Thoracic aorta (tissue), 2 donors: ENCODE measurements around the gene SCN8A. TPM values are rescaled to one million over a fixed set of nuclear protein-coding genes. Genes with fewer than 3 reads are reported as not detected.
"Not testable (repeated sequence)": the region's sequence is repeated elsewhere in the genome, so short reads cannot be mapped to it uniquely, and the experiment has no call there.

ENCODE experiments used
- ATAC-seq: fragments of 150-250 bp; one replicate; pipeline ENCODE4 v1.8.0; 2017; ENCODE audit warnings: low read depth; ENCODE audit not compliant: insufficient number of reproducible peaks, low FRiP score
- DNase-seq: peaks from one replicate; pipeline ENCODE4 v3.0.0-alpha.2; 2020; ENCODE audit warnings: low spot score
- H3K27ac ChIP-seq, 2 donors: fragments of 200-600 bp; sonication (generic); 1 replicate in 1 of 2; 2 replicates in 1 of 2; pipeline ENCODE4 v1.5.1; 2016; ENCODE audit warnings: mild to moderate bottlenecking in 2 of 2, moderate library complexity in 2 of 2
- H3K27me3 ChIP-seq: fragments of 200-600 bp; sonication (generic); replicated peaks from 2 replicates; pipeline ENCODE4 v1.6.0; 2016; ENCODE audit warnings: mild to moderate bottlenecking; ENCODE audit not compliant: insufficient read depth
- H3K36me3 ChIP-seq: fragments of 200-600 bp; sonication (generic); one replicate; pipeline ENCODE4 v1.5.1; 2016
- H3K4me1 ChIP-seq, 2 donors: fragments of 200-600 bp; sonication (generic); 1 replicate in 1 of 2; 2 replicates in 1 of 2; pipeline versions ENCODE4 v1.5.1 to v1.6.0; 2016; ENCODE audit warnings: low read depth in 2 of 2, mild to moderate bottlenecking in 1 of 2; ENCODE audit not compliant: control insufficient read depth in 1 of 2
- H3K4me3 ChIP-seq: fragments of 200-600 bp; sonication (generic); 2 replicates; pipeline ENCODE4 v1.5.1; 2016; ENCODE audit warnings: mild to moderate bottlenecking
- H3K9me3 ChIP-seq: fragments of 200-600 bp; sonication (generic); 2 replicates; pipeline ENCODE4 v1.5.1; 2016
- total RNA-seq, 2 donors: library from RNA; depleted of rRNA; stranded (reverse); fragments of >200 nt; gene quantifications; one replicate each; pipeline versions ENCODE4 v1.1.0 to v1.2.3, GENCODE V29; 2016
- TF ChIP-seq, protein P1 (sequence below): fragments of 200-600 bp; sonication (generic); IDR thresholded peaks from one replicate; pipeline ENCODE4 v1.5.1; 2019; ENCODE audit warnings: antibody characterized with exemption

SCN8A gene
- total RNA-seq, 2 donors from 2014 or later = 0.54 TPM; not detected in 1

DNA sequence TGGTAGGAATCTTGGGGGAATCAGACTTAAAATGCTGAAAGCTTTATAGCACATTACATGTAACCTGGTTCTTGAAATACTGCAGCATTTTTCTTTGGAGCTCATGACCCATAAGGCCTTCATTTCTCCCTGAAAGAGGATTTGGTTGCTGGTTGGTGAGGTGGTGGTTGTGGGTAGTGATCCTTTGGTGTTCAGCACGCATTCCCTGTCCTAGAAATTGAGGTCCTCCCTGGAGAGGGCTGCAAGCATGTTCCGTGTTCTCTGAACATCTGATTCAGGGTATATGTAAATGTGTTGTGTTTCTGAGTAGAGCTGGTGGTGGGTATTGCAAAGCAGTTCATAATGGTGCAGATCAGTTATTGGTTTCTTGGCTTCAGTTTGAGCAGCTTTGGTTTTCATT lies 2.0 kb downstream of the SCN8A start:
- no peaks in the 10 kb centered on the region for H3K27me3 ChIP-seq

DNA sequence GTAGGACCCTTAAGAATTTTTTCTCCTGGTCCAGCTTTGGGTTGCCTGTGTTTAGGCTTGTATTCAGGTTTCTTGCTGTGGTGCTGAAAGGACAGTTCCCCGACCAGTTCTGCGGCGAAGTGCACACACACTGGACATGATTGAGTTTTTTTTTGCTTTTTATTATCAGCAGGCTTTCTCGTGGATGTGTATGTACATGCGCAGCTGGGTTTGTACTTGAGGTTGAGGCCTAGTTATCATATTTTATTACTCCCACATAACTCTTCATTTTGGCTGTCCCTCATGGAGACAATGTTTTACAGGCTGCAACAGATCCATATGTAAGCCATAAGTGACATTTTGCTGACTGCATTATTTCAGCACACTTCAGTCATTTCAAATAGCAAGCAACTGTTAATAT lies 2.5 kb downstream of the SCN8A start:
- H3K4me3 ChIP-seq = no peak overlapping the region
- no peaks in the 10 kb centered on the region for H3K9me3 ChIP-seq
- DNase-seq (no peak), ATAC-seq (no peak)
- no peaks in the 10 kb centered on the region for H3K27me3 ChIP-seq
- TF ChIP-seq, protein P1, sequence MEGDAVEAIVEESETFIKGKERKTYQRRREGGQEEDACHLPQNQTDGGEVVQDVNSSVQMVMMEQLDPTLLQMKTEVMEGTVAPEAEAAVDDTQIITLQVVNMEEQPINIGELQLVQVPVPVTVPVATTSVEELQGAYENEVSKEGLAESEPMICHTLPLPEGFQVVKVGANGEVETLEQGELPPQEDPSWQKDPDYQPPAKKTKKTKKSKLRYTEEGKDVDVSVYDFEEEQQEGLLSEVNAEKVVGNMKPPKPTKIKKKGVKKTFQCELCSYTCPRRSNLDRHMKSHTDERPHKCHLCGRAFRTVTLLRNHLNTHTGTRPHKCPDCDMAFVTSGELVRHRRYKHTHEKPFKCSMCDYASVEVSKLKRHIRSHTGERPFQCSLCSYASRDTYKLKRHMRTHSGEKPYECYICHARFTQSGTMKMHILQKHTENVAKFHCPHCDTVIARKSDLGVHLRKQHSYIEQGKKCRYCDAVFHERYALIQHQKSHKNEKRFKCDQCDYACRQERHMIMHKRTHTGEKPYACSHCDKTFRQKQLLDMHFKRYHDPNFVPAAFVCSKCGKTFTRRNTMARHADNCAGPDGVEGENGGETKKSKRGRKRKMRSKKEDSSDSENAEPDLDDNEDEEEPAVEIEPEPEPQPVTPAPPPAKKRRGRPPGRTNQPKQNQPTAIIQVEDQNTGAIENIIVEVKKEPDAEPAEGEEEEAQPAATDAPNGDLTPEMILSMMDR = no peak
- no peak overlapping the region for H3K27ac ChIP-seq
- H3K36me3 ChIP-seq = no peaks in the 10 kb centered on the region
- H3K4me1 ChIP-seq = no peaks in the 10 kb centered on the region

More for the DNA sequence above, 2.0 kb downstream of the SCN8A start:
- ATAC-seq = no peak
- no peaks in the 10 kb centered on the region for H3K9me3 ChIP-seq
- H3K4me3 ChIP-seq = no peak overlapping the region
- no peaks in the 10 kb centered on the region for H3K4me1 ChIP-seq
- no peaks in the 10 kb centered on the region for H3K36me3 ChIP-seq
- H3K27ac ChIP-seq = no peak overlapping the region
- TF ChIP-seq, protein P1 = no peak
- DNase-seq = no peak

DNA sequence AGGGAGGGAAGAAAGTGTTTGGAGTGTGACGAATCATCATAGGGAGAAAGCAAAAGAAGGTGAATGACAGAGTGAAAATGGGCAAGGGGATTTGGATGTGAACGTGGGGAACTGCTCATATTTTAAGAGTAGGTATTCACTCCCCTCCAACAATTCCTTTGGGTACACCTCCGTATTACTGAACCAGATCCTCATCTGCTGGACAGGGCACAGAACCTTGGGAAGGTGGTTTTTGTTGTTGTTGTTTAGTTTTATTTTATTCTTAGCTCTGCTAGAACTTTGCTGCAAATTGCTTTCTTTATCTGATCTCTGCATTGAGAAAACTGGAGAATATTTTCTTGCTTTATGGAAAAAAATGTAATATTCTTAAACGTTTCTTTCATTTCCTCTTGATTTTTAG lies 7.1 kb downstream of the SCN8A start:
- Histone ChIP-seq H3K27me3 (no peaks in the 10 kb centered on the region), H3K4me1 (no peaks in the 10 kb centered on the region), H3K27ac (no peak overlapping the region), H3K4me3 (no peak overlapping the region), H3K9me3 (no peaks in the 10 kb centered on the region), H3K36me3 (no peaks in the 10 kb centered on the region)
- no peak for DNase-seq
- no peak for ATAC-seq
- TF ChIP-seq, protein P1 = no peak

DNA sequence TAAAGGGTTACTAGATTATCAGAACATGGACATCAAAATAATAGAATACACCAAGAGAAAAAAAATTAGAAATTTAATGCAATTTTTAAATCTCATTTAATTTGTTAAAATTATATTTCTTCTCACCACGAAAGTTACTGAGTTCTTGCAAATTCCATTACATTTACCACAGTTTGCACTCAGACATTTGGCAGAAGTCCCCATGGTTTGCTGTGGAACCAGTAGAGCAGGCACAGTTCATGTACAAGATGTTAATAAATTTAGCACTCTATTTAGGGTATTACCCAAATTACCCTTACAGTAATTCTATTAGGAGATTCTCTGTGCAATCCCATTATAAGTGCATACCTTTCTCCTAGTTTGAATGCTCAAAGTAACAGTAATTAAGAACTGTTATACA lies 9.7 kb downstream of the SCN8A start:
- TF ChIP-seq, protein P1 = no peak

DNA sequence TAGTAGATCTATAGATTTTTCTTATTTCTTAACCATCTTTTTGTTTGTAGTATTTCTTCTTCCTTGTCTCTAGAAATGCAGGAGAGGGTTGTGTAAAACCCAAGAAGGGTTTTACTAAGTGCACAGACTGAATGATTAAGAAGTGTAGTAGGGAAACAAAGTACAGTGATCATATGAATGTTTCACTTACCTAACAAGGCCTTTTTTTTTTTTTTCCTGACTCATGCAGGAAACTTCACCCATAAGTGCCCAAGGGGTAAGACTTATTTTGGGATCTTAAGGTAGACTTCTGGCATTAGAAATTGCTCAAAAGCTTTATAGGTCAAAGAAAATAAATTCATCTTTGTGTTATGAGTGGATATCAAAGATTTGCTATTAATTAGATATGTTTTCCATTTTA lies 10.2 kb downstream of the SCN8A start:
- DNase-seq (no peak), ATAC-seq (no peak)
- H3K36me3 ChIP-seq = no peaks in the 10 kb centered on the region
- H3K9me3 ChIP-seq = no peaks in the 10 kb centered on the region
- no peaks in the 10 kb centered on the region for H3K27me3 ChIP-seq
- H3K27ac ChIP-seq = no peak overlapping the region
- H3K4me3 ChIP-seq = no peak overlapping the region
- no peaks in the 10 kb centered on the region for H3K4me1 ChIP-seq
- TF ChIP-seq, protein P1 = no peak

More for the DNA sequence above, 9.7 kb downstream of the SCN8A start:
- no peak overlapping the region for H3K4me3 ChIP-seq
- H3K9me3 ChIP-seq = no peaks in the 10 kb centered on the region
- DNase-seq = no peak
- no peak for ATAC-seq
- H3K27me3 ChIP-seq = no peaks in the 10 kb centered on the region
- no peaks in the 10 kb centered on the region for H3K36me3 ChIP-seq
- no peaks in the 10 kb centered on the region for H3K4me1 ChIP-seq
- no peak overlapping the region for H3K27ac ChIP-seq

DNA sequence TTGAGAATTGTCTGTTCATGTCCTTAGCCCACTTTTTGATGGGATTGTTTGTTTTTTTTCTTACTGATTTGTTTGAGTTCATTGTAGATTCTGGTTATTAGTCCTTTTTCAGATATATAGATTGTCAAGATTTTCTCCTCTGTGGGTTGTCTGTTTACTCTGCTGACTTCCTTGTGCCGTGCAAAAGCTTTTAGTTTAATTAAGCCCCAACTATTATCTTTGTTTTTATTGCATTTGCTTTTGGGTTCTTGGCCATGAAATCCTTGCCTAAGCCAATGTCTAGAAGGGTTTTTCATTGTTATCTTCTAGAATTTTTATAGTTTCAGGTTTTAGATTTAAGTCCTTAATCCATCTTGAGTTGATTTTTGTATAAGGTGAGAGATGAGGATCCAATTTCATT lies 14.9 kb downstream of the SCN8A start:
- H3K27ac ChIP-seq, H3K4me1 ChIP-seq, H3K9me3 ChIP-seq, H3K27me3 ChIP-seq, DNase-seq, ATAC-seq, H3K4me3 ChIP-seq, H3K36me3 ChIP-seq: not testable (repeated sequence)

DNA sequence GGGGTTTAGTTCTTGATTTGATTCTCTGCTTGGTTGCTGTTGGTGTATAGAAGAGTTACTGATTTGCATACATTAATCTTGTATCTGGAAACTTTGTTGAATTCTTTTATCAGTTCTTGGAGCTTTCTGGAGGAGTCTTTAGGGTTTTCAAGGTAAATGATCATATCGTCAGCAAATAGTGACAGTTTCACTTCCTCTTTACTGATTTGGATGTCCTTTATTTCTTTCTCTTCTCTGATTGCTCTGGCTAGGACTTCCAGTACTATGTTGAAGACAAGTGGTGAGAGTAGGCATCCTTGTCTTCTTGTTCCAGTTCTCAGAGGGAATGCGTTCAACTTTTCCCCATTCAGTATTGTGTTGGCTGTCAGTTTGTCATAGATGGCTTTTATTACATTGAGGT lies 16.2 kb downstream of the SCN8A start:
- H3K36me3 ChIP-seq, DNase-seq, H3K4me3 ChIP-seq, H3K9me3 ChIP-seq, H3K4me1 ChIP-seq, H3K27me3 ChIP-seq, H3K27ac ChIP-seq, ATAC-seq: not testable (repeated sequence)
